Astrocyte (in vitro differentiated cells and primary cell): ENCODE data around the gene EXD2. TPM values are rescaled to one million over a fixed set of nuclear protein-coding genes. Genes with fewer than 3 reads are reported as not detected.

Source experiments
- DNase-seq: peaks from one replicate; pipeline ENCODE4 v3.0.0-alpha.2; 2010; ENCODE audit warnings: low read depth
- FAIRE-seq: peaks from 2 replicates; lab custom pipeline; 2011; peaks lifted over from hg19 to GRCh38; lab: Jason Lieb, UNC
- H2AFZ ChIP-seq: 2 replicates; pipeline ENCODE4 v1.6.0; 2012; ENCODE audit warnings: low read depth, low read length, inconsistent platforms
- H3K27ac ChIP-seq: 2 replicates; pipeline ENCODE4 v1.5.1; 2011; ENCODE audit warnings: low read depth, low read length, inconsistent platforms
- H3K27me3 ChIP-seq: 2 replicates; pipeline ENCODE4 v1.6.0; 2011; ENCODE audit warnings: low read length, inconsistent platforms; ENCODE audit not compliant: insufficient read depth
- H3K36me3 ChIP-seq: 2 replicates; pipeline ENCODE4 v1.5.1; 2011; ENCODE audit warnings: low read length, inconsistent platforms; ENCODE audit not compliant: insufficient read depth
- H3K4me1 ChIP-seq: 2 replicates; pipeline ENCODE4 v1.5.1; 2011; ENCODE audit warnings: low read length, inconsistent platforms; ENCODE audit not compliant: insufficient read depth
- H3K4me2 ChIP-seq: 2 replicates; pipeline ENCODE4 v1.6.0; 2012; ENCODE audit warnings: low read length, inconsistent platforms
- H3K4me3 ChIP-seq: 2 replicates; pipeline ENCODE4 v1.5.1; 2011; ENCODE audit warnings: low read depth, mild to moderate bottlenecking, low read length, inconsistent platforms; ENCODE audit not compliant: insufficient read depth
- H3K79me2 ChIP-seq: 2 replicates; pipeline ENCODE4 v1.6.0; 2012; ENCODE audit warnings: mild to moderate bottlenecking, low read length, inconsistent platforms; ENCODE audit not compliant: insufficient read depth
- H3K9ac ChIP-seq: 2 replicates; pipeline ENCODE4 v1.6.0; 2012; ENCODE audit warnings: mild to moderate bottlenecking, low read length, inconsistent platforms
- H3K9me3 ChIP-seq: 2 replicates; pipeline ENCODE4 v1.5.1; 2012; ENCODE audit warnings: low read depth, mild to moderate bottlenecking, low read length, inconsistent platforms; ENCODE audit not compliant: insufficient read depth
- H4K20me1 ChIP-seq: 2 replicates; pipeline ENCODE4 v1.6.0; 2012; ENCODE audit warnings: low read length, inconsistent platforms; ENCODE audit not compliant: insufficient read depth
- H3K27ac Mint-ChIP-seq: one replicate; pipeline ENCODE4 v1.8.0; 2021; ENCODE audit warnings: mild to moderate bottlenecking, mixed read lengths; ENCODE audit not compliant: unreplicated experiment
- H3K27me3 Mint-ChIP-seq: one replicate; pipeline ENCODE4 v1.8.0; 2021; ENCODE audit warnings: low read depth, mixed read lengths; ENCODE audit not compliant: unreplicated experiment
- H3K36me3 Mint-ChIP-seq: one replicate; pipeline ENCODE4 v1.8.0; 2021; ENCODE audit warnings: low read depth, mixed read lengths; ENCODE audit not compliant: unreplicated experiment
- H3K4me1 Mint-ChIP-seq: one replicate; pipeline ENCODE4 v1.8.0; 2021; ENCODE audit warnings: low read depth, mixed read lengths; ENCODE audit not compliant: unreplicated experiment
- H3K4me3 Mint-ChIP-seq: one replicate; pipeline ENCODE4 v1.8.0; 2021; ENCODE audit warnings: mild to moderate bottlenecking, moderate library complexity, mixed read lengths; ENCODE audit not compliant: unreplicated experiment
- H3K9me3 Mint-ChIP-seq: one replicate; pipeline ENCODE4 v1.8.0; 2021; ENCODE audit warnings: mild to moderate bottlenecking, mixed read lengths; ENCODE audit not compliant: unreplicated experiment
- EZH2 ChIP-seq: IDR thresholded peaks from 2 replicates; pipeline ENCODE4 v1.6.1; 2012; ENCODE audit warnings: mild to moderate bottlenecking, low read length, inconsistent platforms; ENCODE audit not compliant: insufficient read depth
- total RNA-seq: library from RNA; stranded (reverse); gene quantifications from 2 replicates; pipeline ENCODE4 v1.2.1, GENCODE V29; 2021
- TF ChIP-seq, protein P1 (sequence below): IDR thresholded peaks from 2 replicates; pipeline ENCODE4 v1.5.1; 2011; ENCODE audit warnings: low read depth, mild to moderate bottlenecking, inconsistent platforms, low read length, moderate library complexity; ENCODE audit not compliant: insufficient read depth

EXD2 gene
- total RNA-seq, 1 donor from 2014 or later = 30.7 TPM

DNA sequence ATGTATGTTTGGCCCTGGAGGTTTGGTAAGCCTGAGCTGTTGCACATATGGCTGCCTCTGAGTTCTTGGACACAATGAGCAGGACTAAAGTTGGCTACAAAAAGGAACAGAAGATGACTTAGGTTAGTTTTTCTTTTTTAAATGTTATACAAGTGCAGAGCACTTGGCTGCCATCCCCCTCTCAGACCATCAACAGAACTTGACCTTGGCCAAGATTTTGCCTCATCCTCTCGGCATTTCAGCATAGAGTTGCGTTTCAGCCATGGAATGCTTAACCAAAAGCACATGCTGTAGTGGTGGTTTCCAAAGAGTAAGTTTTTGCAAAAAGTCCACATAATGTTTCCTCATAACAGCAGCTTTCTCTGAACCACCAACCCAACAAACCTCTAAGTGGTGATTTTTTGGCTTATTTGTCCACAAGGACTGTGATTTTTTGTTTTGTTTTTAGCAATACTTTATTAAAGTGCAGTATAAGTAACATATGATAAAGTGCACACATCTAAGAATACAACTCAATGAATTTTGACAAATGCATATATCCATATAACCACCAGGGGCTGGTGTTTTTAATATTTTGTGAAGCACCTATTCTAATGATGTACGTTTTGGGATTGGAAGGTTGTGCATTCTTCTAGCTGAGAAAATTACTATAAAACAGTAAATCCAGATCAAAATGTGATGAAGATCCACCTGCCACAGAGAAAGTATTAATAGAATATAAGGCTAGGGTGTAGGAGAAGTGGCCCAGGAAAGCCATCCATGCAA, 56.6 kb downstream of the EXD2 start:
- no peak overlapping the region for H3K9ac ChIP-seq
- peaks cover 11% of the 10 kb centered on the region for H3K27me3 Mint-ChIP-seq
- no peak overlapping the region for H3K27ac ChIP-seq
- no peaks in the 10 kb centered on the region for H3K36me3 Mint-ChIP-seq
- no peak overlapping the region for H2AFZ ChIP-seq
- H3K4me3 Mint-ChIP-seq = no peak overlapping the region
- H3K4me2 ChIP-seq = no peak overlapping the region
- peaks cover 5% of the 10 kb centered on the region for H3K4me1 Mint-ChIP-seq
- FAIRE-seq (no peak), DNase-seq (peak; percentile 80)
- H3K27me3 ChIP-seq = no peaks in the 10 kb centered on the region
- no peaks in the 10 kb centered on the region for H3K9me3 ChIP-seq
- H3K4me3 ChIP-seq = no peak overlapping the region
- no peaks in the 10 kb centered on the region for H3K4me1 ChIP-seq
- no peaks in the 10 kb centered on the region for H3K36me3 ChIP-seq
- TF ChIP-seq, protein P1, sequence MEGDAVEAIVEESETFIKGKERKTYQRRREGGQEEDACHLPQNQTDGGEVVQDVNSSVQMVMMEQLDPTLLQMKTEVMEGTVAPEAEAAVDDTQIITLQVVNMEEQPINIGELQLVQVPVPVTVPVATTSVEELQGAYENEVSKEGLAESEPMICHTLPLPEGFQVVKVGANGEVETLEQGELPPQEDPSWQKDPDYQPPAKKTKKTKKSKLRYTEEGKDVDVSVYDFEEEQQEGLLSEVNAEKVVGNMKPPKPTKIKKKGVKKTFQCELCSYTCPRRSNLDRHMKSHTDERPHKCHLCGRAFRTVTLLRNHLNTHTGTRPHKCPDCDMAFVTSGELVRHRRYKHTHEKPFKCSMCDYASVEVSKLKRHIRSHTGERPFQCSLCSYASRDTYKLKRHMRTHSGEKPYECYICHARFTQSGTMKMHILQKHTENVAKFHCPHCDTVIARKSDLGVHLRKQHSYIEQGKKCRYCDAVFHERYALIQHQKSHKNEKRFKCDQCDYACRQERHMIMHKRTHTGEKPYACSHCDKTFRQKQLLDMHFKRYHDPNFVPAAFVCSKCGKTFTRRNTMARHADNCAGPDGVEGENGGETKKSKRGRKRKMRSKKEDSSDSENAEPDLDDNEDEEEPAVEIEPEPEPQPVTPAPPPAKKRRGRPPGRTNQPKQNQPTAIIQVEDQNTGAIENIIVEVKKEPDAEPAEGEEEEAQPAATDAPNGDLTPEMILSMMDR = peak; percentile 41
- TF ChIP-seq EZH2 = no peak
- no peak overlapping the region for H3K27ac Mint-ChIP-seq
- H3K9me3 Mint-ChIP-seq = no peaks in the 10 kb centered on the region
- no peaks in the 10 kb centered on the region for H3K79me2 ChIP-seq
- no peaks in the 10 kb centered on the region for H4K20me1 ChIP-seq

- peaks cover 17% of the 10 kb centered on the region for H3K27me3 Mint-ChIP-seq
Measured at GRCh38 chr14:69249603-69250002, 58.3 kb downstream of the EXD2 start.

GRCh38 chr14:69252851-69253250, 61.6 kb downstream of the EXD2 start:
- H2AFZ ChIP-seq = no peak overlapping the region

More at GRCh38 chr14:69249603-69250002, 58.3 kb downstream of the EXD2 start:
- no peak for TF ChIP-seq EZH2
- Histone ChIP-seq H3K27ac (no peak overlapping the region), H3K36me3 (no peaks in the 10 kb centered on the region), H3K79me2 (no peaks in the 10 kb centered on the region), H2AFZ (no peak overlapping the region), H3K9ac (no peak overlapping the region), H4K20me1 (no peaks in the 10 kb centered on the region), H3K9me3 (no peaks in the 10 kb centered on the region), H3K27me3 (no peaks in the 10 kb centered on the region), H3K4me2 (no peak overlapping the region), H3K4me1 (no peaks in the 10 kb centered on the region), H3K4me3 (no peak overlapping the region)
- FAIRE-seq (no peak), DNase-seq (no peak)
- peaks cover 5% of the 10 kb centered on the region for H3K4me1 Mint-ChIP-seq
- H3K36me3 Mint-ChIP-seq = peaks cover 1% of the 10 kb centered on the region
- no peaks in the 10 kb centered on the region for H3K9me3 Mint-ChIP-seq
- no peak overlapping the region for H3K27ac Mint-ChIP-seq
- no peak overlapping the region for H3K4me3 Mint-ChIP-seq

More at GRCh38 chr14:69252851-69253250, 61.6 kb downstream of the EXD2 start:
- Histone ChIP-seq H3K9ac (no peak overlapping the region), H3K4me1 (no peaks in the 10 kb centered on the region), H3K79me2 (no peaks in the 10 kb centered on the region), H4K20me1 (no peaks in the 10 kb centered on the region), H3K4me2 (no peak overlapping the region), H3K9me3 (no peaks in the 10 kb centered on the region), H3K27ac (no peak overlapping the region), H3K36me3 (no peaks in the 10 kb centered on the region), H3K4me3 (no peak overlapping the region), H3K27me3 (peaks cover 4% of the 10 kb centered on the region)
- Mint-ChIP-seq H3K27me3 (peaks cover 38% of the 10 kb centered on the region), H3K9me3 (no peaks in the 10 kb centered on the region), H3K36me3 (peaks cover 5% of the 10 kb centered on the region), H3K27ac (no peak overlapping the region), H3K4me1 (peaks cover 2% of the 10 kb centered on the region), H3K4me3 (no peak overlapping the region)
- DNase-seq (no peak), FAIRE-seq (no peak)
- TF ChIP-seq, protein P1 = no peak
